ENCODE data around the gene GOLGA8S. TPM values are rescaled to one million over a fixed set of nuclear protein-coding genes. Genes with fewer than 3 reads are reported as not detected.

The GOLGA8S gene, protein sequence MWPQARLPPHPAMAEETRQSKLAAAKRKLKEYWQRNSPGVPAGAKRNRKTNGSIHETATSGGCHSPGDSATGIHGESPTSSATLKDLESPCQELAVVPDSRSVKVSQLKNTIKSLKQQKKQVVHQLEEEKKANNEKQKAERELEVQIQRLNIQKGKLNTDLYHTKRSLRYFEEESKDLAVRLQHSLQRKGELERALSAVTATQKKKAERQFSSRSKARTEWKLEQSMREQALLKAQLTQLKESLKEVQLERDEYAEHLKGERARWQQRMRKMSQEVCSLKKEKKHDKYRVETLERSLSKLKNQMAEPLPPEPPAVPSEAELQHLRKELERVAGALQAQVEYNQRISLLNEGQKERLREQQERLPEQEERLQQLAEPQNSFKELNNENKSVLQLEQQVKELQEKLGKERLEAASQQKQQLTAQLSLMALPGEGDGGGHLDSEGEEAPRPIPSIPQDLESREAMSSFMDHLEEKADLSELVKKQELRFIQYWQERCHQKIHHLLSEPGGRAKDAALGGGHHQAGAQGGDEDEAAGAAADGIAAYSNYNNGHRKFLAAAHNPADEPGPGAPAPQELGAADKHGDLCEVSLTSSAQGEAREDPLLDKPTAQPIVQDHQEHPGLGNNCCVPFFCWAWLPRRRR
- under 1 TPM; 0.07 to 0.10 TPM for total RNA-seq

GRCh38 chr15:23354448-23354847 lies at the start of gene GOLGA8S:
Gene GOLGA8S, plus strand, starts transcription at chr15:23354748. Its CDS starts 62 bp downstream, at chr15:23354810.

GRCh38 chr15:23334096-23334495 lies 20.5 kb upstream of the GOLGA8S start, which contains the start of gene GOLGA6L26:
Gene GOLGA6L26, minus strand, starts transcription at chr15:23334196. Its CDS starts 61 bp downstream, at chr15:23334135.

Other genes with a start within 250 kb of the GOLGA8S start
- gene GOLGA6L1, start 217.9 kb upstream of the GOLGA8S start, total RNA-seq: not detected
- gene GOLGA6L26, start 20.6 kb upstream of the GOLGA8S start, total RNA-seq: not detected
- not detected for gene GOLGA6L2, start 92.5 kb downstream of the GOLGA8S start, total RNA-seq
- gene MKRN3, start 210.9 kb downstream of the GOLGA8S start, total RNA-seq: 1 to 10 TPM; 5.7 to 6.2 TPM